AG04450 (cell line): ENCODE results near the gene SLC44A3. TPM values are rescaled to one million over a fixed set of nuclear protein-coding genes. Genes with fewer than 3 reads are reported as not detected.

Experiments used
- CTCF ChIA-PET: fragments of 300-600, 350-600 bp; formaldehyde crosslinking; extraction: SDS; loops from one replicate; lab custom pipeline; 2022; ENCODE audit warnings: antibody characterized with exemption, inconsistent platforms; lab: Charles Lee
- POLR2A ChIA-PET: fragments of 350-600 bp; formaldehyde crosslinking; extraction: SDS; loops from one replicate; lab custom pipeline; 2021; ENCODE audit warnings: antibody characterized with exemption, inconsistent platforms; lab: Yijun Ruan, JAX
- DNase-seq: peaks from one replicate; pipeline ENCODE4 v3.0.0-alpha.2; 2011; ENCODE audit warnings: low read depth, low spot score
- H3K27ac ChIP-seq: one replicate; pipeline ENCODE4 v1.5.1; 2012; ENCODE audit warnings: low read depth, low read length, control low read depth
- H3K27me3 ChIP-seq: one replicate; pipeline ENCODE4 v1.6.0; 2012; ENCODE audit warnings: low read length; ENCODE audit not compliant: control insufficient read depth, insufficient read depth
- H3K4me3 ChIP-seq: 2 replicates; pipeline ENCODE4 v1.5.1; 2011; ENCODE audit warnings: mild to moderate bottlenecking, low read depth, low read length, control low read depth
- H3K9me3 ChIP-seq: 2 replicates; pipeline ENCODE4 v1.5.1; 2012; ENCODE audit warnings: low read length; ENCODE audit not compliant: control insufficient read depth, insufficient read depth
- polyA plus RNA-seq: library from polyadenylated mRNA; depleted of rRNA; stranded (reverse); fragments of >200 nt; gene quantifications from 2 replicates; pipeline ENCODE4 v1.2.3, GENCODE V29; 2011
- TF ChIP-seq, protein P1 (sequence below): IDR thresholded peaks from 2 replicates; pipeline ENCODE4 v1.5.1; 2011; ENCODE audit warnings: low read depth, low read length, control low read depth, inconsistent platforms

Gene SLC44A3
- polyA plus RNA-seq, 1 experiment: 3.4 TPM

DNA sequence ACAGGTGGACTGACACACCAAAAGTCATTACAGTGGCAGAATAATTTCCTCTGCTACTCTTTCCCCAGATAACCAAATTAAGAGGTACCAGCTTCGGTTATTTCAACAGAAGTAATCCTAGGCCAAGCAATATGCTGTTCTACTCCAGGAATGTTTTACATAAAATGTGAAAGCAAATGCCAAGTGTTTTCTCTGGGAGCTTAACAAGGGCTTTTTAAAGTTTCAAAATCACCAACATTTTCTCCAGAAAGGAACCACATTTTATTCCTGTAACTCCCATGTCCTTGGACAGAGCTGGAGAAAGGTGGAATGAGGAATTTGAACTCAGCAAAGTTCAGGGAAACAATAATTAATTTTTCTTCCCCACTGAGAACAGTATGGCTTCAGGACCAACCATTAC, 79.6 kb downstream of the SLC44A3 start:
- no peaks in the 10 kb centered on the region for H3K27me3 ChIP-seq
- H3K27ac ChIP-seq: no peak overlapping the region
- ChIA-PET CTCF (interaction anchor here (0.6 to 3.4 kb wide), 4 partner anchors 45 to 423 kb away, joined by 4 to 25 read pairs (median 6); no protein-coding TSS in a partner anchor), POLR2A (interaction anchor here (1.0 kb wide), 1 partner anchor 27 kb away, joined by 3 read pairs; the partner anchor contains the start of gene CNN3)
- no peaks in the 10 kb centered on the region for H3K9me3 ChIP-seq
- no peak overlapping the region for H3K4me3 ChIP-seq
- DNase-seq: no peak
- TF ChIP-seq, protein P1, sequence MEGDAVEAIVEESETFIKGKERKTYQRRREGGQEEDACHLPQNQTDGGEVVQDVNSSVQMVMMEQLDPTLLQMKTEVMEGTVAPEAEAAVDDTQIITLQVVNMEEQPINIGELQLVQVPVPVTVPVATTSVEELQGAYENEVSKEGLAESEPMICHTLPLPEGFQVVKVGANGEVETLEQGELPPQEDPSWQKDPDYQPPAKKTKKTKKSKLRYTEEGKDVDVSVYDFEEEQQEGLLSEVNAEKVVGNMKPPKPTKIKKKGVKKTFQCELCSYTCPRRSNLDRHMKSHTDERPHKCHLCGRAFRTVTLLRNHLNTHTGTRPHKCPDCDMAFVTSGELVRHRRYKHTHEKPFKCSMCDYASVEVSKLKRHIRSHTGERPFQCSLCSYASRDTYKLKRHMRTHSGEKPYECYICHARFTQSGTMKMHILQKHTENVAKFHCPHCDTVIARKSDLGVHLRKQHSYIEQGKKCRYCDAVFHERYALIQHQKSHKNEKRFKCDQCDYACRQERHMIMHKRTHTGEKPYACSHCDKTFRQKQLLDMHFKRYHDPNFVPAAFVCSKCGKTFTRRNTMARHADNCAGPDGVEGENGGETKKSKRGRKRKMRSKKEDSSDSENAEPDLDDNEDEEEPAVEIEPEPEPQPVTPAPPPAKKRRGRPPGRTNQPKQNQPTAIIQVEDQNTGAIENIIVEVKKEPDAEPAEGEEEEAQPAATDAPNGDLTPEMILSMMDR: no peak

DNA sequence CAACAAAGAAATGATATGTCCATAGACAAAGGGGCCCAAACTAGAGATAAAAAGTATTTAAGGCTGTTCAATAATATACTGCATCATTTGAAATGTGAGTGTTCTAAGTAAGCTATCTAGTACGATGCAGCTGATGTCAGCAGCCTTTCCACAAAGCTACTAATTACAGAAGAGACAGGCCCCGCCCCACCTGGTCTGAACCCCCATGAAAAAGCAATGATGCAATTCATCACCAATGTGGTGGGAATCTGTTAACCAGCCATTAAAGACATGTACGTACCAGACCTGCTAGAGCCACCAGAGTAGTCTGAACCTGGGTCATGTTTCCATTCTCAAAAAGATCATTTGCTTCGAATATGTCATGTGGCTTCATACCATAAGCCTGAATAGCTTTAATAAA, 81.7 kb downstream of the SLC44A3 start:
- H3K27me3 ChIP-seq: no peaks in the 10 kb centered on the region
- CTCF ChIA-PET: interaction anchor here (1.1 to 3.5 kb wide), 6 partner anchors 10 to 143 kb away, joined by 3 to 16 read pairs (median 7); no protein-coding TSS in a partner anchor
- POLR2A ChIA-PET: no interaction called here
- no peak overlapping the region for H3K27ac ChIP-seq
- DNase-seq: no peak
- TF ChIP-seq, protein P1: no peak
- H3K4me3 ChIP-seq: no peak overlapping the region
- no peaks in the 10 kb centered on the region for H3K9me3 ChIP-seq

DNA sequence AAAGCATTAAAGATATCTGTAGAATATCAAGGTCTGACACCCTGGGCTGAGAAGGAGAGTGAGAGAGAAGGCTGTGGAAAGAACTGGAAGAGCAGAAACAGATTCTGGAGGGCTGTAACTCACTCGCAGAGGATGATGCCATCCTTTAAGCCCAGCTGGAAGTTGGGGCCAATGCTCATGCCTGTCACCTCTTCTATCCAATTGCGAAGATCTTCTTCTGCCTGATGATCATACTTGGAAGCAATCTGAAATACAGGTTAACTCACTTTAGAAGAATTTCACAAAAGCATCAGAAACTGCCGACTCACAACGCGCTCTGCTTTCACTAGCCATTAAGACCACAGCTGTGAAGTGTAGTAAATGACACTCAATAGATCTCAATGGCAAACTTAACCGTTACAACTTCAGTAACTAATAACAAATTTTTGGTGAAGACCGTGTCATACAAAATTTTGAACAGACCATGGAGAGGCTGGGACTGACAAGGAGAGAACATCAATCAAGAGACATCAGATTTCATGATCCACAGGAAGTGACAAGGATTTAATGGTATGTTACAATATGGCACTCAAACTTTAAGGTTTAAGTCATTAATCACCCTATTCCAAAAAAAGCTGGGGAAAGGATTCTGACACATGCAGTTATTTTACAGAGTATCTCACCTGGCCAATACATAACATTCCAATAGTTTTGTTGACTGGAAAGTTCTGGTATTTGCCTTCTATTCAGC, 83.3 kb downstream of the SLC44A3 start:
- Histone ChIP-seq H3K4me3 (no peak overlapping the region), H3K27ac (no peak overlapping the region), H3K27me3 (no peaks in the 10 kb centered on the region), H3K9me3 (no peaks in the 10 kb centered on the region)
- CTCF ChIA-PET: interaction anchor here (0.7 to 3.5 kb wide), 3 partner anchors 49 to 140 kb away, joined by 3 to 16 read pairs (median 15); no protein-coding TSS in a partner anchor
- POLR2A ChIA-PET: no interaction called here
- TF ChIP-seq, protein P1: no peak
- no peak for DNase-seq

DNA sequence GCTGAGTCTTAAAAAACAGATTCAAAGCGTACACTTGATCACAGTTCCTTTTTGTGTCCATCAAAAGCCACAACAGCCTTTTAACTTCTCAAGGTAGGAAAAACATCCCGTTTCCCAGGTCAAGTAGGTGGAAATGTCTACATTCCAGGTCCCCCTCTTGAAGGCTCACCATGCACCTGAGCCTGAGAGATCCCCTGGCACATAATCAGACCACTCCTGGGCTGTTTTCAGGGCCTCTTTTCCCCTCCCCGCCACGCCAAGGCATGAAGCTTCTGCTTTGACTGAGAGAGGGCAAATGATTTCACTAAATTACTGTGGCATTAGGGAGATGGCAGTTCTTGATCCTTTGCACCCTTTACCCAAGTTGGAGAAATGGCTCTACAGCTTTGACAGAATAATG, 85.0 kb downstream of the SLC44A3 start:
- ChIA-PET CTCF (no interaction called here), POLR2A (no interaction called here)
- H3K27ac ChIP-seq: no peak overlapping the region

DNA sequence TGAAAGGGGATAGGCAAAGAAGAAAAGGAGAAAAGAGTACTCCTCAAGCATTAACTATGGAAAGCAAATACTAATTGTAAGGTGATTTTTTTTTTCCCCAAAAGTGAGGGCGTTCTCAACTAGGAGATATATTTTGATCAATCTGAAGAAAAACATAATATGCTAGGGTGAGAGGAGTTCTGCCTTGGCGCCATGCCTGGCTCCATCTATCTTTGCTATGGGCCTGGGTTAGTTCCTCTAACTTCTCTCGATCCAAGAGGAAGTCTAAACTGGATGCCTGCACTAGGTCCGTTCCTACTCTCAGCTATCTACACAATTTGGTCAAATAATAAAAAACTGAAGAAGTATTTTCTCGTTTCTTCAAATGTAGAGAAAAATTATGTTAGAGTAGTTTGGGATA, 86.2 kb downstream of the SLC44A3 start:
- H3K27ac ChIP-seq: no peak overlapping the region
- POLR2A ChIA-PET: no interaction called here
- H3K27me3 ChIP-seq: no peaks in the 10 kb centered on the region
- CTCF ChIA-PET: no interaction called here
- no peaks in the 10 kb centered on the region for H3K9me3 ChIP-seq
- H3K4me3 ChIP-seq: no peak overlapping the region
- TF ChIP-seq, protein P1: no peak
- DNase-seq: no peak

More for the DNA sequence above, 85.0 kb downstream of the SLC44A3 start:
- no peak for DNase-seq
- no peaks in the 10 kb centered on the region for H3K9me3 ChIP-seq
- TF ChIP-seq, protein P1: no peak
- H3K4me3 ChIP-seq: no peak overlapping the region
- H3K27me3 ChIP-seq: no peaks in the 10 kb centered on the region
